Erythroblast (primary cell): Measurements from ENCODE around the gene FBXW7.

Experiments
- GATA1 ChIP-seq: IDR thresholded peaks from 2 replicates; pipeline ENCODE4 v1.6.1; 2011; ENCODE audit warnings: low read depth, mild to moderate bottlenecking, control low read depth, low read length, moderate library complexity
- POLR2A ChIP-seq: IDR thresholded peaks from 2 replicates; pipeline ENCODE4 v1.6.1; 2011; ENCODE audit warnings: mild to moderate bottlenecking, low read length

DNA sequence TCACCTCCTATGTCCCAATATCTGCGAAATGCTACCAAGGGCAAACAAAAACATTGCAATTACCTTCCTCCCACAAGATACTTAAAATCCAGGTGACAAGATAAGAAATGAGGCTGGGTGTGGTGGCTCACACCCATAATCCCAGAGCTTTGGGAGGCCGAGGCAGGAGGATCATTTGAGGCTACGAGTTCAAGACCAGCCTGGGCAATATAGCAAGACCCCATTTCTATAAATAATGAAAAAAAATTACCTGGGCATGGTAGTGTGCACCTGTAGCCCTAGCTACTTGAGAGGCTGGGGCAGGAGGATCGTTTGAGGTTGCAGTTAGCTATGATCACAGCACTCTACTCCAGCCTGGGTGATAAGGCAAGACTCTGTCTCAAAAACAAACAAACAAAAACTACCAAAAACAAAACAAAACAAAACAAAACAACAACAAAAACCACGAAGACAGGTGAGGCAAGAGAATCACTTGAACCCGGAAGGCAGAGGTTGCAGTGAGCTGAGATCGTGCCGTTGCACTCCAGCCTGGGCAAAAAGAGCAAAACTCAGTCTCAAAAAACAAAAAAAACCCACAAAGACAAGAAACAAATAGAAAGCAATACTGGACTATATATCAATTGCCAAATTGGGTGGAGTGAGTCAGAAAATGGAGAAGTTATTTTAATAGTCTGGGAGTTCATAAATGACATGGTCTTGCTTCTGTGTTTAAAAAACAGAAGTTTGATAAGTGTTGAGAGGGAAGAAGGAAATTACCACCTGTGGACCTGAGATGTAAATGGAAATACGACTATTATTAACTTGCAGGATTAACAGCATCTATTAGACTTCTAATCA, 176.5 kb downstream of the FBXW7 start:
- TF ChIP-seq POLR2A: no peak
- no peak for TF ChIP-seq GATA1
